Body of pancreas (tissue), 4 donors: ENCODE data around the gene PEAR1.

Source experiments
- POLR2A ChIP-seq, 3 donors: fragments of 450-650 bp; IDR thresholded peaks; one replicate each; pipeline ENCODE4 v1.6.1; 2016; ENCODE audit warnings: antibody characterized with exemption in 3 of 3, mild to moderate bottlenecking in 2 of 3
- TF ChIP-seq, protein P1 (sequence below), 7 experiments: fragments of 450-650 bp in 4 of 7; fragments of 200-600 bp in 3 of 7; sonication (generic) in 3 of 7; IDR thresholded peaks; one replicate each; pipeline ENCODE4 v1.5.1; 2016 to 2019; ENCODE audit warnings: antibody characterized with exemption in 7 of 7

DNA sequence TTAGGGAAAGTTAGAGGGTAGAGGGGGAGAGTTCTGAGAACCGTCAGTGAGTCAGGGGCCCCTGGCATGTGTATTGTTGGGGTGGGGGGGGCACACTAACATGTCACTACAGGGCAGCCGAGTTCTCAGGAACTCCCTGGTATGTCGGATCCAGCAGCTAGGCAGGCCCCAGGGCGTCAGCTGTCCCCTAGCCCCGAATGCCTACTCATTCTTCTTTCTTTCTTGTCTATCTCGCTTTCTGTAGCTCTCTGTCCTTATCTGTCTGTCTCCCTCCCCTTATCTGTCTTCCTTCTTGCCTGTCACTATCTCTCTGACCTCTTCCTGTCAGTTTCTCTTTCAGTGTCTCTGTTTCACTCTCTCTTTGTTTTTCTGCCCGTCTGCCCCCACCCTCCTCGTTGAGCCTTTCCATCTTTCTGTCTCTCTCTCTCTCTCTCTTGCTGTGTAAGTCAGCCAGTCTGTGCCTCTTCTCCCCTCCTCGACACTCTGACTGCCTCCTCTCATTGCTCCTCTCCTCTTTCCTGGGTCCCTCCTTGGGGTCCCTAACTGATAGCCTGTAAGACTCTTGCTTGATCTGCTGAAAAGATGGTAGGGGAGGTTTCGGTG is 30.4 kb upstream of the PEAR1 start:
- TF ChIP-seq, protein P1, sequence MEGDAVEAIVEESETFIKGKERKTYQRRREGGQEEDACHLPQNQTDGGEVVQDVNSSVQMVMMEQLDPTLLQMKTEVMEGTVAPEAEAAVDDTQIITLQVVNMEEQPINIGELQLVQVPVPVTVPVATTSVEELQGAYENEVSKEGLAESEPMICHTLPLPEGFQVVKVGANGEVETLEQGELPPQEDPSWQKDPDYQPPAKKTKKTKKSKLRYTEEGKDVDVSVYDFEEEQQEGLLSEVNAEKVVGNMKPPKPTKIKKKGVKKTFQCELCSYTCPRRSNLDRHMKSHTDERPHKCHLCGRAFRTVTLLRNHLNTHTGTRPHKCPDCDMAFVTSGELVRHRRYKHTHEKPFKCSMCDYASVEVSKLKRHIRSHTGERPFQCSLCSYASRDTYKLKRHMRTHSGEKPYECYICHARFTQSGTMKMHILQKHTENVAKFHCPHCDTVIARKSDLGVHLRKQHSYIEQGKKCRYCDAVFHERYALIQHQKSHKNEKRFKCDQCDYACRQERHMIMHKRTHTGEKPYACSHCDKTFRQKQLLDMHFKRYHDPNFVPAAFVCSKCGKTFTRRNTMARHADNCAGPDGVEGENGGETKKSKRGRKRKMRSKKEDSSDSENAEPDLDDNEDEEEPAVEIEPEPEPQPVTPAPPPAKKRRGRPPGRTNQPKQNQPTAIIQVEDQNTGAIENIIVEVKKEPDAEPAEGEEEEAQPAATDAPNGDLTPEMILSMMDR (IDR thresholded peaks at IDR 0.05), result no peak
- no peak for TF ChIP-seq POLR2A (IDR thresholded peaks at IDR 0.05)
